ENCODE measurements around the gene MGST2. TPM values are rescaled to one million over a fixed set of nuclear protein-coding genes. Genes with fewer than 3 reads are reported as not detected.
"Not testable (repeated sequence)": the region's sequence is repeated elsewhere in the genome, so short reads cannot be mapped to it uniquely, and the experiment has no call there.

Gene MGST2
- total RNA-seq, 2 donors from 2014 or later = 23.4 to 44.1 TPM

GRCh38 chr4:139629436-139630125 lies 36.0 kb upstream of the MGST2 start:
- 76 to 82% methylated on average over 3 of the region's 3 CpGs for WGBS, 2 donors
- DNase-seq (no peak), ATAC-seq (no peak)
- Histone ChIP-seq H3K4me1 (no peaks in the 10 kb centered on the region), H3K27ac (no peak overlapping the region), H3K27me3 (no peaks in the 10 kb centered on the region), H3K9me3 (no peaks in the 10 kb centered on the region), H3K4me3 (no peak overlapping the region), H3K36me3 (replicated peaks in 1 of 2; ENCODE audit: insufficient read depth in 1 of 2, low read depth in 2 of 2) (no peaks in the 10 kb centered on the region)
- no peak for TF ChIP-seq POLR2A (IDR thresholded peaks at IDR 0.05)
- TF ChIP-seq, protein P1, sequence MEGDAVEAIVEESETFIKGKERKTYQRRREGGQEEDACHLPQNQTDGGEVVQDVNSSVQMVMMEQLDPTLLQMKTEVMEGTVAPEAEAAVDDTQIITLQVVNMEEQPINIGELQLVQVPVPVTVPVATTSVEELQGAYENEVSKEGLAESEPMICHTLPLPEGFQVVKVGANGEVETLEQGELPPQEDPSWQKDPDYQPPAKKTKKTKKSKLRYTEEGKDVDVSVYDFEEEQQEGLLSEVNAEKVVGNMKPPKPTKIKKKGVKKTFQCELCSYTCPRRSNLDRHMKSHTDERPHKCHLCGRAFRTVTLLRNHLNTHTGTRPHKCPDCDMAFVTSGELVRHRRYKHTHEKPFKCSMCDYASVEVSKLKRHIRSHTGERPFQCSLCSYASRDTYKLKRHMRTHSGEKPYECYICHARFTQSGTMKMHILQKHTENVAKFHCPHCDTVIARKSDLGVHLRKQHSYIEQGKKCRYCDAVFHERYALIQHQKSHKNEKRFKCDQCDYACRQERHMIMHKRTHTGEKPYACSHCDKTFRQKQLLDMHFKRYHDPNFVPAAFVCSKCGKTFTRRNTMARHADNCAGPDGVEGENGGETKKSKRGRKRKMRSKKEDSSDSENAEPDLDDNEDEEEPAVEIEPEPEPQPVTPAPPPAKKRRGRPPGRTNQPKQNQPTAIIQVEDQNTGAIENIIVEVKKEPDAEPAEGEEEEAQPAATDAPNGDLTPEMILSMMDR (IDR thresholded peaks at IDR 0.05) = no peak
- intact Hi-C loops (cut with DNase I) = no loop called here

DNA sequence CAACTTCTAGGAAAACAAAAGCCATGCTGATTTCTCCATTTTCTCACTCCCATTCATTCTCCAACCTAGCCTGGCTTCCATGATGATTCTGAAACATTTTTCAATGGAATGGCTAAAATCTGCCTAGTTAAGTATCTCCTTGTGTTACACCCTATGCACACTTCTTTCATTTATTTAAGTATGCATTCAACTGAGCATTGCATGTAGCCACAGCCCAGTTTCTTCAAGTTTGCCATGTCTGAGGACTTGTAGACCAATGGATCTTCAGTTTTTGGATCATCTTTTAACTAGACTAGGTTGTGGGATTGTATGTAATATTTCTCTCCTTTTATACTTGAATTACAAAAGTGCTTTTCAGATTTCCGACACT lies 35.5 kb upstream of the MGST2 start:
- Histone ChIP-seq H3K4me3 (no peak overlapping the region), H3K36me3 (replicated peaks in 1 of 2; ENCODE audit: insufficient read depth in 1 of 2, low read depth in 2 of 2) (no peaks in the 10 kb centered on the region), H3K27ac (no peak overlapping the region), H3K27me3 (no peaks in the 10 kb centered on the region), H3K9me3 (no peaks in the 10 kb centered on the region), H3K4me1 (no peaks in the 10 kb centered on the region)
- 96 to 100% methylated on average over 1 of the region's 1 CpG for WGBS, 2 donors
- no peak for DNase-seq
- intact Hi-C loops (cut with DNase I) = no loop called here
- ATAC-seq = no peak
- TF ChIP-seq POLR2A (IDR thresholded peaks at IDR 0.05) = no peak
- TF ChIP-seq, protein P1 (IDR thresholded peaks at IDR 0.05) = no peak

DNA sequence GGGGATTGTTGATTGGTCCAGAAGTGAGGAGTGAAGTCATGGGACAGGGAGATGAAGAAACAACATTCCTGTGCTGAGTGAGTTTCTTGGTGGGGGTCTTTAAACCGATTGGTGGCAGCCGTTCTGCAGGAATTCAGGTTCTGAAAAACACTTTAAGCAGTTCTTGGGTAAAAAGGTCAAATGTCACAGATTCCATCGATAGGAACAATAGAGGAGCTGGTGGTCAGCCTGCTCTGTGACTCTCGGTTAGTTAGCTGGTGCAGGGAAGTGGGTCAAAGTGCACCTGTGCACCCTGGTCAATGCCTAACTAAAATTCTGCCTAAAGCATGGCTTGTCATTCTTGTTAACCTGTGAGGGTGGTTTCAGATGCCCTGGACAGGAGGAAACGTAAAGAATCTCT lies 34.6 kb upstream of the MGST2 start:
- H3K27ac ChIP-seq = no peak overlapping the region
- H3K36me3 ChIP-seq (replicated peaks in 1 of 2; ENCODE audit: insufficient read depth in 1 of 2, low read depth in 2 of 2) = no peaks in the 10 kb centered on the region
- no peak overlapping the region for H3K4me3 ChIP-seq
- intact Hi-C loops (cut with DNase I) = no loop called here
- H3K4me1 ChIP-seq = no peaks in the 10 kb centered on the region
- no peak for TF ChIP-seq POLR2A (IDR thresholded peaks at IDR 0.05)
- TF ChIP-seq, protein P1 (IDR thresholded peaks at IDR 0.05) = no peak
- DNase-seq (no peak), ATAC-seq (no peak)
- H3K27me3 ChIP-seq = no peaks in the 10 kb centered on the region
- 62 to 65% methylated on average over 5 of the region's 5 CpGs for WGBS, 2 donors
- H3K9me3 ChIP-seq = no peaks in the 10 kb centered on the region

GRCh38 chr4:139631791-139632190 lies 33.8 kb upstream of the MGST2 start:
- Histone ChIP-seq H3K4me3 (no peak overlapping the region), H3K27me3 (no peaks in the 10 kb centered on the region), H3K9me3 (no peaks in the 10 kb centered on the region), H3K4me1 (no peaks in the 10 kb centered on the region), H3K27ac (no peak overlapping the region), H3K36me3 (replicated peaks in 1 of 2; ENCODE audit: insufficient read depth in 1 of 2, low read depth in 2 of 2) (no peaks in the 10 kb centered on the region)
- intact Hi-C loops (cut with DNase I) = no loop called here
- 94 to 95% methylated on average over 1 of the region's 1 CpG for WGBS, 2 donors
- no peak for TF ChIP-seq POLR2A (IDR thresholded peaks at IDR 0.05)
- TF ChIP-seq, protein P1 (IDR thresholded peaks at IDR 0.05) = no peak
- no peak for ATAC-seq
- DNase-seq = no peak

- H3K4me1 ChIP-seq; DNase-seq; ATAC-seq; H3K36me3 ChIP-seq (replicated peaks in 1 of 2; ENCODE audit: insufficient read depth in 1 of 2, low read depth in 2 of 2); H3K4me3 ChIP-seq; H3K27me3 ChIP-seq; intact Hi-C loops (cut with DNase I); H3K9me3 ChIP-seq; H3K27ac ChIP-seq: not testable (repeated sequence)
- WGBS, 2 donors = 81 to 83% methylated on average over 5 of the region's 5 CpGs
Observed at GRCh38 chr4:139632739-139633138, 32.9 kb upstream of the MGST2 start.

Measured in body of pancreas (tissue), 4 donors.